ENCODE measurements around the gene NAGK. TPM values are rescaled to one million over a fixed set of nuclear protein-coding genes. Genes with fewer than 3 reads are reported as not detected.

NAGK gene
- total and polyA plus RNA-seq, 2 donors (not counting 1 experiment from before 2014, with no cell fraction given) = 221 to 230 TPM

GRCh38 chr2:71101656-71102055 is 33.2 kb downstream of the NAGK start:
- intact Hi-C loops (cut with micrococcal nuclease) = no loop called here
- DNase-seq (no peak), ATAC-seq (ENCODE audit: low read depth) (no peak)
- WGBS (ENCODE audit: insufficient coverage) = no CpG with 5 or more reads among the region's 2 CpGs
- POLR2A ChIA-PET = no interaction called here
- no peak overlapping the region for H3K4me3 ChIP-seq (ENCODE audit: control extremely low read depth in 1 of 5, extremely low read depth in 1 of 5, insufficient read depth in 1 of 5, low read depth in 2 of 5, low read length in 4 of 5)
- H3K27me3 ChIP-seq (replicated peaks in 1 of 4; ENCODE audit: control extremely low read depth in 1 of 4, control insufficient read depth in 3 of 4, insufficient read depth in 4 of 4, low read length in 3 of 4) = peaks cover 0 to 2% (median 1%) of the 10 kb centered on the region in 4 experiments
- no peaks in the 10 kb centered on the region for H3K4me1 ChIP-seq (ENCODE audit: control insufficient read depth in 2 of 2, insufficient read depth in 2 of 2, low read length in 2 of 2)
- no peaks in the 10 kb centered on the region for H3K79me2 ChIP-seq (ENCODE audit: control insufficient read depth, insufficient read depth, low read length)
- TF ChIP-seq CTCF (IDR thresholded peaks at IDR 0.05) (no peak), EZH2 (IDR thresholded peaks at IDR 0.05; ENCODE audit: borderline replicate concordance, insufficient read depth, low read depth, low read length, poor library complexity, severe bottlenecking) (no peak)
- Mint-ChIP-seq H3K27me3 (peaks cover 5% of the 10 kb centered on the region), H3K27ac (no peak overlapping the region), H3K9me3 (ENCODE audit: insufficient read depth) (no peaks in the 10 kb centered on the region), H3K4me1 (no peaks in the 10 kb centered on the region), H3K4me3 (no peak overlapping the region)
- no peak overlapping the region for H3K27ac ChIP-seq (ENCODE audit: low read length in 2 of 2)
- no peak overlapping the region for H3K9ac ChIP-seq (ENCODE audit: low read length)
- CTCF ChIA-PET = interaction anchor here (0.7 to 5.0 kb wide), 7 partner anchors 9 to 284 kb away, joined by 3 to 43 read pairs (median 10); partner anchors contain the start of gene NAGK
- no peaks in the 10 kb centered on the region for H3K36me3 ChIP-seq (replicated peaks in 1 of 2; ENCODE audit: control extremely low read depth in 1 of 2, control insufficient read depth in 1 of 2, extremely low read depth in 1 of 2, insufficient read depth in 2 of 2, low read length in 1 of 2)
- no peak overlapping the region for H2AFZ ChIP-seq (ENCODE audit: insufficient read depth, low read depth, low read length, poor library complexity, severe bottlenecking)
- peaks cover 0 to 1% (median 0%) of the 10 kb centered on the region in 3 donors for H3K9me3 ChIP-seq (ENCODE audit: control extremely low read depth in 1 of 3, control insufficient read depth in 2 of 3, insufficient read depth in 1 of 3, low read length in 2 of 3)
- H3K4me2 ChIP-seq (replicated peaks; ENCODE audit: low read depth, low read length, poor library complexity, severe bottlenecking) = no peak overlapping the region
- no peaks in the 10 kb centered on the region for H4K20me1 ChIP-seq (ENCODE audit: control insufficient read depth, insufficient read depth, low read length, poor library complexity, severe bottlenecking)

- H3K4me3 ChIP-seq (ENCODE audit: control extremely low read depth in 1 of 5, extremely low read depth in 1 of 5, insufficient read depth in 1 of 5, low read depth in 2 of 5, low read length in 4 of 5) = no peak overlapping the region
- no peak for TF ChIP-seq CTCF (IDR thresholded peaks at IDR 0.05)
- no peak for TF ChIP-seq EZH2 (IDR thresholded peaks at IDR 0.05; ENCODE audit: borderline replicate concordance, insufficient read depth, low read depth, low read length, poor library complexity, severe bottlenecking)
- no peak overlapping the region for H2AFZ ChIP-seq (ENCODE audit: insufficient read depth, low read depth, low read length, poor library complexity, severe bottlenecking)
- Mint-ChIP-seq H3K9me3 (ENCODE audit: insufficient read depth) (no peaks in the 10 kb centered on the region), H3K4me1 (no peaks in the 10 kb centered on the region), H3K27me3 (peaks cover 5% of the 10 kb centered on the region), H3K27ac (no peak overlapping the region), H3K4me3 (no peak overlapping the region)
- DNase-seq (no peak), ATAC-seq (ENCODE audit: low read depth) (no peak)
- H3K79me2 ChIP-seq (ENCODE audit: control insufficient read depth, insufficient read depth, low read length) = no peaks in the 10 kb centered on the region
- H4K20me1 ChIP-seq (ENCODE audit: control insufficient read depth, insufficient read depth, low read length, poor library complexity, severe bottlenecking) = no peaks in the 10 kb centered on the region
- H3K27ac ChIP-seq (ENCODE audit: low read length in 2 of 2) = no peak overlapping the region
- ChIA-PET POLR2A (no interaction called here), CTCF (interaction anchor here (0.8 kb wide), 1 partner anchor 13 kb away, joined by 7 read pairs; no protein-coding TSS in a partner anchor)
- H3K36me3 ChIP-seq (replicated peaks in 1 of 2; ENCODE audit: control extremely low read depth in 1 of 2, control insufficient read depth in 1 of 2, extremely low read depth in 1 of 2, insufficient read depth in 2 of 2, low read length in 1 of 2) = no peaks in the 10 kb centered on the region
- intact Hi-C loops (cut with micrococcal nuclease) = no loop called here
- no peak overlapping the region for H3K9ac ChIP-seq (ENCODE audit: low read length)
- H3K4me2 ChIP-seq (replicated peaks; ENCODE audit: low read depth, low read length, poor library complexity, severe bottlenecking) = no peak overlapping the region
- H3K4me1 ChIP-seq (ENCODE audit: control insufficient read depth in 2 of 2, insufficient read depth in 2 of 2, low read length in 2 of 2) = no peaks in the 10 kb centered on the region
- H3K9me3 ChIP-seq (ENCODE audit: control extremely low read depth in 1 of 3, control insufficient read depth in 2 of 3, insufficient read depth in 1 of 3, low read length in 2 of 3) = peaks cover 0 to 1% (median 0%) of the 10 kb centered on the region in 3 donors
- H3K27me3 ChIP-seq (replicated peaks in 1 of 4; ENCODE audit: control extremely low read depth in 1 of 4, control insufficient read depth in 3 of 4, insufficient read depth in 4 of 4, low read length in 3 of 4) = peaks cover 0 to 2% (median 0%) of the 10 kb centered on the region in 4 experiments
- 61% methylated on average over 4 of the region's 6 CpGs for WGBS (ENCODE audit: insufficient coverage)
Observed at GRCh38 chr2:71102981-71103681, 34.7 kb downstream of the NAGK start.
